ENCODE data around the gene ABCD2. TPM values are rescaled to one million over a fixed set of nuclear protein-coding genes. Genes with fewer than 3 reads are reported as not detected.
"Not testable (repeated sequence)": the region's sequence is repeated elsewhere in the genome, so short reads cannot be mapped to it uniquely, and the experiment has no call there.

The ABCD2 gene
- total RNA-seq, 3 donors from 2014 or later, result 2.6 to 48.0 (median 3.4) TPM

DNA sequence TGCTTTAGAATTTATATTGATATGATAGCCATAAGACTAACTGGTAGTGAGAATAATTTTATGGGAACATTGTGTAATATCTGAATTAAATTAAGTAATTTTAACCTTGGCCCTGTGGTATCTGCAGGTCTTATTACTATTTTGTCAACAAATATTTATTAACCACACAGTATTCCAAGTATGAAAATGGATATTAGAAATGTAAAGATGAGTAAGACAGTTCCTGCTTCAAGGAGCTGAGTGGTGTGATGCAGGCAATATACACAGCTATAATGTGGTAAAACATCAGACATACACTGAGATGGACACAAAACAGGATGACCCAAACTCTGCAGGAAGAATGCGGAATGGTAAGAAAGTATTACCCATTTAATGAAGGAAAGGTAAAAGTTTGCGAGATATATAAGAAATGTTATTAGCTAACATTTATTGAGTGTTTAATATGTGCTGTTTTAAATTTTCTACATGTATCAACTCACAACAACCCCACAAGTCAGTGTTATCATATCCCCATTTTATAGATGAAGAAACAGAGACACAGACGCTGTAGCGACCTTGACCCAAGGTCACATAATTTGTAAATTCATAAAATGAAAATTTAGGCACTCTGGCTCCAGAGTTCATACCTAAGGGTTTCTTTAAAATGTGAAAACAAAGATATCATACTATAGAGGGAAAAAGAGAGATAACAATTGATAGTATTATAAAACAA is 12.7 kb downstream of the ABCD2 start:
- intact Hi-C loops (cut with DNase I; ENCODE audit: low total_unique reads), result no loop called here

DNA sequence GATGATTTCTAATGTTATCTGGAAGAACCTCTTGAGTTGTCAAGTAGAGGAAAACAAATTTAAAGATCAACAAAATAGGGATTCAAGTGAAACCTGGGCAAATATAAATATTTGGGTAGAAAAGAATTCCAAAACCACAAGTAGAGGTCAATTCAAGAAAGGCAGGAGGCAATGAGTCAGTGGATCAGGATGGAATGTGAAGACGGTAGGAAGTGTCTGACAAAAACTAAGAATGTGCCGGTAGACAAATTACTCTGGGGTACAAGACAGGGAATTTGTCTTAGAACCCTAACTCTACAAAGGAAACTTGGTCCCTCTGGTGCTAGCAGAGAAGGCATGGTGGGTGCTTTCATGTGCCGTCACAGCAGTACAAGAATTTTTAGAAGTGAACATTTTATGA is 13.6 kb downstream of the ABCD2 start:
- Histone ChIP-seq H3K4me3 (no peak overlapping the region), H3K4me1 (no peaks in the 10 kb centered on the region), H3K36me3 (no peaks in the 10 kb centered on the region), H3K27ac (no peak overlapping the region), H3K27me3 (no peaks in the 10 kb centered on the region), H3K9me3 (no peaks in the 10 kb centered on the region)
- intact Hi-C loops (cut with DNase I; ENCODE audit: low total_unique reads), result no loop called here
- no peak for DNase-seq (ENCODE audit: low spot score in 2 of 2)
- TF ChIP-seq POLR2AphosphoS5 (IDR thresholded peaks at IDR 0.05) (no peak), POLR2A (IDR thresholded peaks at IDR 0.05) (no peak)
- TF ChIP-seq, protein P1, sequence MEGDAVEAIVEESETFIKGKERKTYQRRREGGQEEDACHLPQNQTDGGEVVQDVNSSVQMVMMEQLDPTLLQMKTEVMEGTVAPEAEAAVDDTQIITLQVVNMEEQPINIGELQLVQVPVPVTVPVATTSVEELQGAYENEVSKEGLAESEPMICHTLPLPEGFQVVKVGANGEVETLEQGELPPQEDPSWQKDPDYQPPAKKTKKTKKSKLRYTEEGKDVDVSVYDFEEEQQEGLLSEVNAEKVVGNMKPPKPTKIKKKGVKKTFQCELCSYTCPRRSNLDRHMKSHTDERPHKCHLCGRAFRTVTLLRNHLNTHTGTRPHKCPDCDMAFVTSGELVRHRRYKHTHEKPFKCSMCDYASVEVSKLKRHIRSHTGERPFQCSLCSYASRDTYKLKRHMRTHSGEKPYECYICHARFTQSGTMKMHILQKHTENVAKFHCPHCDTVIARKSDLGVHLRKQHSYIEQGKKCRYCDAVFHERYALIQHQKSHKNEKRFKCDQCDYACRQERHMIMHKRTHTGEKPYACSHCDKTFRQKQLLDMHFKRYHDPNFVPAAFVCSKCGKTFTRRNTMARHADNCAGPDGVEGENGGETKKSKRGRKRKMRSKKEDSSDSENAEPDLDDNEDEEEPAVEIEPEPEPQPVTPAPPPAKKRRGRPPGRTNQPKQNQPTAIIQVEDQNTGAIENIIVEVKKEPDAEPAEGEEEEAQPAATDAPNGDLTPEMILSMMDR (IDR thresholded peaks at IDR 0.05), result no peak

More for the DNA sequence above, 12.7 kb downstream of the ABCD2 start:
- Histone ChIP-seq H3K4me1 (no peaks in the 10 kb centered on the region), H3K36me3 (no peaks in the 10 kb centered on the region), H3K27me3 (no peaks in the 10 kb centered on the region), H3K9me3 (no peaks in the 10 kb centered on the region), H3K27ac (no peak overlapping the region), H3K4me3 (no peak overlapping the region)
- DNase-seq (ENCODE audit: low spot score in 2 of 2), result no peak
- TF ChIP-seq POLR2A (IDR thresholded peaks at IDR 0.05) (no peak), POLR2AphosphoS5 (IDR thresholded peaks at IDR 0.05) (no peak)
- TF ChIP-seq, protein P1 (IDR thresholded peaks at IDR 0.05), result no peak

DNA sequence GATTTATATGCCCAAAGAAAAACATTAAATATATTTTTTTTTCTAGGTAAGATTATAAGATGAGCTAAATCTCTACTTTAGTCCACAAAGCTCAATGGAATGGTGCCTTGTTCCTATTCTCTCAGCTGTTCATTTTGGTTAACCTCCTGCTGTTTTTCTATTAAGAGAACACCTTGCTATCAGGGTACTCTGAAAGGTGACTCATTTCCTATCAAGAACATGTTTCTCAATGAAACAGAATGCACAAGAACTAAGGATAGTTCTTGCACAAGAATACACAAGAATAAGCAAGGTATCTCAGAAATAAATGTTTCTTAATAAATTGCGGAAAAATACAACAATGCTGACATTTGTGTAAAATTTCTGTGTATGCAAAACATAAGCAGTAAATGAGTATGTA is 14.1 kb downstream of the ABCD2 start:
- no peak for DNase-seq (ENCODE audit: low spot score in 2 of 2)
- Histone ChIP-seq H3K27ac (no peak overlapping the region), H3K36me3 (no peaks in the 10 kb centered on the region), H3K4me1 (no peaks in the 10 kb centered on the region), H3K4me3 (no peak overlapping the region), H3K9me3 (no peaks in the 10 kb centered on the region), H3K27me3 (no peaks in the 10 kb centered on the region)
- intact Hi-C loops (cut with DNase I; ENCODE audit: low total_unique reads), result no loop called here
- TF ChIP-seq, protein P1 (IDR thresholded peaks at IDR 0.05), result no peak
- TF ChIP-seq POLR2AphosphoS5 (IDR thresholded peaks at IDR 0.05), result no peak
- no peak for TF ChIP-seq POLR2A (IDR thresholded peaks at IDR 0.05)

DNA sequence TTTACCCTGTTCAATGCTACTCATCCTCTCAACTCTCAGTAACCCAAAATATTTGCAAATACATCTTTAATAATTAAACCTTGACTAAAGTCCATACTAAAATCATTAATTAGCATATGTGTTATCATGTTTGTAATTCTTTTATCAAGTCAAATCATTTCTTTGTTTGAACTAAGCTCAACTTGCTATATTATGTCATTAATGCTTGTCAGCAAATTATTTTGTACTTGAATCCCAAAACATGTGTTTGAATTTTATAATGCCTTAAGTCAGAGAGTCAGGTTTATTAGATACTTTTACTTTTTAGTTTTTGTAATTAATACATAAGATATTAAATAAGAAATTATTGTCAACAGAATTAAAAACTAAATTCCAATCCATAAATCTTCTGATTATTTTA is 16.5 kb downstream of the ABCD2 start:
- H3K27me3 ChIP-seq, result no peaks in the 10 kb centered on the region
- no peak for DNase-seq (ENCODE audit: low spot score in 2 of 2)
- H3K4me1 ChIP-seq, result no peaks in the 10 kb centered on the region
- no peaks in the 10 kb centered on the region for H3K9me3 ChIP-seq
- no peak overlapping the region for H3K4me3 ChIP-seq
- intact Hi-C loops (cut with DNase I; ENCODE audit: low total_unique reads), result no loop called here
- H3K36me3 ChIP-seq, result no peaks in the 10 kb centered on the region
- no peak overlapping the region for H3K27ac ChIP-seq
- TF ChIP-seq, protein P1 (IDR thresholded peaks at IDR 0.05), result no peak
- TF ChIP-seq POLR2AphosphoS5 (IDR thresholded peaks at IDR 0.05) (no peak), POLR2A (IDR thresholded peaks at IDR 0.05) (no peak)

DNA sequence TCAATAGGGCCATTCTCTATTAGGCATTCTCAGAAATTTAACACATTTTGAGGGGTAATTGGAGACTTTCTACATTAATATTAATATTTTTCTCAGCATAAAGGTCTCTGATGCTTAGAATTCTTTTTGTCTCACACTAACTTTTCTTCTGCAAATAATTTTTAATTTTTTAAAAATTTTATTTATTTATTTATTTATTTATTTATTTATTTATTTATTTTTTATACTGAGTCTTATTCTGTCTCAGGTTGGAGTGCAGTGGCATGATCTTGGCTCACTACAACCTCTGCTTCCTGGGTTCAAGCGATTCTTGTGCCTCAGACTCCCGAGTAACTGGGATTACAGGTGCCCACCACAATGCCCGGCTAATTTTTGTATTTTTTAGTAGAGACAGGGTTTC is 17.7 kb downstream of the ABCD2 start:
- H3K27ac ChIP-seq; DNase-seq (ENCODE audit: low spot score in 2 of 2); H3K9me3 ChIP-seq; H3K4me1 ChIP-seq; H3K27me3 ChIP-seq; intact Hi-C loops (cut with DNase I; ENCODE audit: low total_unique reads); H3K36me3 ChIP-seq; H3K4me3 ChIP-seq: not testable (repeated sequence)

Measured in breast epithelium (tissue), 4 donors.